ENCODE results near the gene FIG4.
"Not testable (repeated sequence)": the region's sequence is repeated elsewhere in the genome, so short reads cannot be mapped to it uniquely, and the experiment has no call there.

FIG4 gene

GRCh38 chr6:109702791-109703190 lies 11.7 kb downstream of the FIG4 start:
- DNase-seq (ENCODE audit: low read depth) = no peak

GRCh38 chr6:109705258-109705657 lies 14.2 kb downstream of the FIG4 start:
- DNase-seq (ENCODE audit: low read depth) = peak; percentile 63

- no peak for DNase-seq (ENCODE audit: low read depth)
These were observed 15.4 kb downstream of the FIG4 start for GRCh38 chr6:109706513-109706912.

- not testable (repeated sequence) for DNase-seq (ENCODE audit: low read depth)
These were observed 17.0 kb downstream of the FIG4 start for GRCh38 chr6:109708099-109708498.

- DNase-seq (ENCODE audit: low read depth) = no peak
These were observed 22.0 kb downstream of the FIG4 start for GRCh38 chr6:109713097-109713496.

- no peak for DNase-seq (ENCODE audit: low read depth)
These were observed 23.1 kb downstream of the FIG4 start for GRCh38 chr6:109714166-109714565.

- no peak for DNase-seq (ENCODE audit: low read depth)
These were observed 23.5 kb downstream of the FIG4 start for GRCh38 chr6:109714611-109715010.

GRCh38 chr6:109715616-109716015 lies 24.5 kb downstream of the FIG4 start:
- DNase-seq (ENCODE audit: low read depth) = no peak

GRCh38 chr6:109717971-109718370 lies 26.9 kb downstream of the FIG4 start:
- DNase-seq (ENCODE audit: low read depth) = no peak

- DNase-seq (ENCODE audit: low read depth) = no peak
These were observed 27.9 kb downstream of the FIG4 start for GRCh38 chr6:109718991-109719390.

GRCh38 chr6:109720311-109720710 lies 29.2 kb downstream of the FIG4 start:
- no peak for DNase-seq (ENCODE audit: low read depth)

- no peak for DNase-seq (ENCODE audit: low read depth)
These were observed 30.9 kb downstream of the FIG4 start for GRCh38 chr6:109722011-109722410.

GRCh38 chr6:109722564-109723254 lies 31.6 kb downstream of the FIG4 start:
- no peak for DNase-seq (ENCODE audit: low read depth)

GRCh38 chr6:109725250-109725649 lies 34.2 kb downstream of the FIG4 start:
- not testable (repeated sequence) for DNase-seq (ENCODE audit: low read depth)

GRCh38 chr6:109736273-109737025 lies 45.4 kb downstream of the FIG4 start:
- DNase-seq (ENCODE audit: low read depth) = no peak

- no peak for DNase-seq (ENCODE audit: low read depth)
These were observed 47.2 kb downstream of the FIG4 start for GRCh38 chr6:109738255-109738654.

GRCh38 chr6:109738667-109739066 lies 47.6 kb downstream of the FIG4 start:
- no peak for DNase-seq (ENCODE audit: low read depth)

- DNase-seq (ENCODE audit: low read depth) = no peak
These were observed 48.6 kb downstream of the FIG4 start for GRCh38 chr6:109739686-109740085.

- DNase-seq (ENCODE audit: low read depth) = no peak
These were observed 49.7 kb downstream of the FIG4 start for GRCh38 chr6:109740787-109741186.

- DNase-seq (ENCODE audit: low read depth) = no peak
These were observed 52.6 kb downstream of the FIG4 start for GRCh38 chr6:109743739-109744138.

GRCh38 chr6:109744779-109745178 lies 53.7 kb downstream of the FIG4 start:
- DNase-seq (ENCODE audit: low read depth) = not testable (repeated sequence)

GRCh38 chr6:109747221-109747620 lies 56.1 kb downstream of the FIG4 start:
- DNase-seq (ENCODE audit: low read depth) = no peak

- DNase-seq (ENCODE audit: low read depth) = no peak
These were observed 68.2 kb downstream of the FIG4 start for GRCh38 chr6:109759098-109759955.

All from stimulated activated CD8-positive, alpha-beta memory T cell treated with anti-CD3 and anti-CD28 coated beads, Interleukin-4, amount 100 ng/mL, for 24 hours (primary cell).